HG02943 (cell line): ENCODE results near the gene GPD2.
"Not testable (repeated sequence)": the region's sequence is repeated elsewhere in the genome, so short reads cannot be mapped to it uniquely, and the experiment has no call there.

Source experiments
- ATAC-seq: cut with Tn5 transposase; IDR thresholded peaks from one replicate; pipeline ENCODE4 v1.9.1; 2021; ENCODE audit warnings: mild to moderate bottlenecking, low read depth, moderate library complexity; ENCODE audit not compliant: unreplicated experiment

The GPD2 gene

DNA sequence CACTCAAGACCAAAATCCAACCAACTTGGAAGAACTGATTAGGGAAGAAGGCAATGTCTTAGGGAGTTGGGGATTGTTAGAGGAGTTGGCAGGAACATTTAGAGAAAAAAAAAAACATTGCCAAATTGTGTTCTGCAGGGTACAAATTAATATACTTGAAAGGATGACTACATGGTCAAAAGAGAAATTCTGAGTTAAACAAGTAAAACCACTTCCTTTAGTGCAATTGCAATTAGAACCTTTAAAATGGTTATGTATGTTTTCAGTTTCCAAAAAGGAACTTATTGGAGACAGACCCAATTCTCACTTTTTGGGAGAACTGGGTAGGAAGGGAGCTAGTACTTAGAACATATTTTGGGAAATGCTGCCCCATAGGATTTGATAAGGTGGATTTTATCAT, 137.9 kb downstream of the GPD2 start:
- ATAC-seq, result no peak

DNA sequence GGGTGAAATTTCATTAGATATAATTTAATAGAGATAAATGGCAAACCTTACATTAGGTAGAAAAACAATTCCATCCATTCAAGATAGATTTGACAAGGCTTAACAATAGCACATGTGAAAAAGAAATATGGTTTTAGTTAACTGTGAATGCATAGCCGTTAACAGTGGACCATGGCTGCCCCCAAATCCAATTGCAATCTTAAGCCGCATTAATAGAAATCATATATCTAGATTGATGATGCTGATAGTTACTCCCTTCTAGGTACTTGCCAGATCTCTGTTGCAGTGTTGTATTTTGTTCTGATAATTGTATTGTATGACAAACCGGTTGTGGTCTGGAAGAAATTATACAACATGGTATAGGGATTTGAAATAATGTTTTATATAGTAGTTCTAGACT, 139.8 kb downstream of the GPD2 start:
- ATAC-seq, result no peak

DNA sequence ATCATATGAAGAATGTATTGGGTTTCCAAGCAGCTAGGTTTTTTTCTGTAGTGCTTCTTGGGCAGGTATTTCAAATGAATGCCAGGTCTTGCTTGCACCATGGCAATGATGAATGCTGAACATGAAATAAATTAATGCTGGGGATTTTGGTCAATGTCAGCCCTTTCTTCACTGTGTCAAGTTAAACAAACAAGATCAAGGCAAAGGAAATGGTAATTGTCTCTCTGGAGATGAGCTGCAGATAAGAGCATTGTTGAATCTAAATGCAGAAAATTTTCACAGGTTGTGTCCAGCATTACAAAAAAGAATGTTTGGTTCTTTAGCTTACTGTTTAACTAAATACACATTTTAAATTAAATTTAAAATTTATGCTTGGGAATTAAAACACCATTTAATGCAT, 144.3 kb downstream of the GPD2 start:
- no peak for ATAC-seq

DNA sequence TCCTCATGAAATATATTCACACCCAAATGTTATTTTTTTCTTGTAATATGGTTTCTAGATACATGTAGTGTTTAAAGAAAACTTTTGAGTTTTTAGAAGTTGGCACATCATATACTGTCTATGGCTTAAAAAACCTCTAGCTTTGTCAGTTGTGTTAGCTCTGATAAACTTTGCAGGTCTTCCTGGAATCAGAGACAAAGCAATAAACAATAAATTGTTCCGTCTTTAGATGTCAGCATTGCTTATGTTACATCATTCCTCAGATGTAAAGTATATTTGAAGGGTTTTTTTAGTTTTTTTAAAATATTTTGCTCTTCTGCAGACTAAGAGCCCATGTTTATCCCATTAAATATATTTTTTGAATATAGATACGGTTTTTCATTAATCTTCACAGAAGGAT, 145.1 kb downstream of the GPD2 start:
- no peak for ATAC-seq

DNA sequence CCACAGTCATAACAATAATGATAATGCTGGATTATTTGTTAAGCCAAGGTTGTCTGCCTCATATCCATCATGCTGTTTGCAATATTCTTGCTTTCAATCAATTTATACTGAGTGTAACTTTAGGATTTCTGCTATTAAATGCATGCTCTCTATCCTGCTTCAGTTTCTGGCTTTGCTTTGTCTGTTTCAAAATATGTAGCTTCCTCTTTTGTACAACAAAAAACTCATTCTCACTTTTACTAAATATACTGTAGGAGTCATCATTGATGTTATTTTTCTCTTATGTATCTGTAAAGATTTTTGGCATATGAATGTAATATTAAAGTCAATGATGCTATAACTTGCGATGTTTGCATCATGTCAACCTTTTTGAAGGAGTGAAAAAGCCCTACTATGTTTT, 149.3 kb downstream of the GPD2 start:
- no peak for ATAC-seq

DNA sequence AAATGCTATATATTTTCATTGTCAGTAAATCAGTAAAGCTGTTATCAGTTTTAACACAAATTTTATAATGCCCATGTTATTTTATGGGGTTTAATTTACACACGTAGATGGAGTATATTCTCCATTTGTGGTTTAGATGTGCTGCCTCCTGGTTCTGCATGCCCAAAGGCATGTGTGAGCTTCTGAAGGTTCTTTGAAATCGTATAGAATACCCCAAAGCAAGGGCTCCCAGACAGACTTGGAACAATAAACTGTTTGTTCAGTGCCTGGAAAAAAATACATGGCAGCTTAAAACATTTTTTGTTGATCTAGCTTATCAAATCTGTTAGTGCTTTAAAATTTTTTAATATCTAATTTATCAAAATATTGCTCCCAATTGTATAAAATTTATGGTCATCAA, 150.4 kb downstream of the GPD2 start:
- no peak for ATAC-seq

DNA sequence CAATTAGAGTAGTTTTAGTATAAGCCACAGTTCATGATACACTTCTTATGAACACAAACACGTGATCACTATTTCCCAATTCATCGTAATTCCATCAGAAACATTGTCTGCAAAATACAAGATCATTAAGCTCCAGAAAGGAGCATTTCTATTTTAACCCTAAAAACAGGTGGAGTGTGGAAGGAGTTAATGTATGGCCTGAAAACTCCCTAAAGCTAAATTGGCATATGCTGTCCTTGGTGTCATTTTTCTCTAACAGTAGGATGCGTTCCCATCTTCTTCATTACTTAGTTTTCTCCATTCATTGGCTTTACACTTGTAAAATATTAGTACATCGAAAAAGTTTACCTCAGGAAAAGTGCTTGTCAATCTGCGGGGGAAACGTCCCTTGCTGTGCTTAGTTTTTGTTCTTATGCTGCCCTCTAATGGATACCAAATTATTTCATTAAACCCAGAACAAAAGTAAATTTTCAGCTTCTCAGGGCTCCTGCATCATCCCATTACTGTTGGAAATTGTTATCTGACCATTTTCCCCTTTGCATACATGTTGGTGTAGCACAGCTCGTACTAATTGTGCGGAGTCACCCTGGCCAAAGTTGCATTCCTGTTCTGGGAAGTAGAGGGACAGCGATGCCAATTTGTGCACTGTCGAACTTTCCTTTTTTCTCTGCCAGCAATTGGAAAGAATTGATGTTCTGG, 153.4 kb downstream of the GPD2 start:
- peak; percentile 62 for ATAC-seq

DNA sequence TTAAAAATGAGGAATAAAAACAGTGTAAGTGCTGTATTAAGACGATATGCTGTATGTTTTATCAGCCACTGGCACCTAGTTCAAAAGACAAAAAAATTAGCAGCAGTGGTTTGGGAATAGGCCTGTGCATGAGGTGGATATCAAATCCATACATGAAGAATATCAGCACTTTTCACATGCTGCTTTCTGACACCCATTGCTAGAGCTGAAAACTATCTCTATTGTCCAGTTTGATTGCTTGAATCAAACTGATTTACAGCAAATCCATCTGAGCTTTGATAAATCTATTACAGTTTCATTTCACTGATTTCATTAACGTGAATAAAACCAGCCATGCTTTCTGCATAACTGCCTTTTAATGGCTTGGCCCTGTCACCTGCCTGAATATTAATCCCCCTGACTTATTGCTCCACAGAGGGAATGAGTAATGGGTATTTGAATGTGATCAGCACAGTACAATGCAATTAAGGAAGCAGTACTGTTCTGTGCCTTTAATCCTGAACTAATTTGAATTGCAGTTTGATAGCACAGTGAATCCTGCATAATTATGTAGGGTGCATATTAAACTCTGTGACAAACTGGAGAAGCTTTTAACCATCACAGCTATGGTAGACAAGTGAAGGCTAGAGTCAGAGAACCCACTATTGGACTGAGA, 154.0 kb downstream of the GPD2 start:
- ATAC-seq, result no peak

DNA sequence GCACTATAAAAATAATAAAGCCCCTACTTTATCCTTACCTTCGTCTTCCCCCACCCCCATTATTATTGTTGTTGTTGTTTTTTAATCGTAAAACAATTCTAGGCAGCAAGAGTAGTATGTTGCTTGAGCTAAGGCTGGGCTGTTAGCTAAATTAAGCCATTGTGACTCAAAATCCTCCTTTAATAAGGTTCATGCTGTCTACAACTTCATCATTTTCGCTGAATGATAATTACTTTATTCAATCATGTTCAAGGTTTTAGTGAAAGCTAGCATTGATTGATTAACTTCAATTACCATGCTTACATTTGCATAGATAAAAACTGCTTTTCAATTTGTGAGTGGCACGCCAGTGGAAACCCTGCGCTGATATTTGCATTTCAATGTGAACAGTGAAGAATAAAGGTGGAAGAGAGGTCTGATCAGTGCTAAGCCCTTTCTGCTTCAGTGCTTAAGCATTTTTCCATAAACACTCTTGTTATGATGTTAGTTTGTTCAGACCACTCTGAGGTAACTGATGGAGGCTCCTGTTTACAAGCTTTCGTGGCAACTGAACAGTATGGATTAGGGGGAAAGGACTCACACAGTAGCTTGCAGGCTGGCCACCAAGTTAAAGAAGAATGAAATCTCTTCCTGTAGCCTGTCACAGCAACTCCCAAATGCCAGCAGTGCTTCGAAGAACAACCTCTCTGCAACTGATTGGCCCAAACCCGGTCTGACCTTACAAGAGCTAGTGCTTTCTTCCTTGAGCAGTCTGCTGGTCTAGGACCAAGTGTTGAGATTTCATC, 156.8 kb downstream of the GPD2 start:
- no peak for ATAC-seq

DNA sequence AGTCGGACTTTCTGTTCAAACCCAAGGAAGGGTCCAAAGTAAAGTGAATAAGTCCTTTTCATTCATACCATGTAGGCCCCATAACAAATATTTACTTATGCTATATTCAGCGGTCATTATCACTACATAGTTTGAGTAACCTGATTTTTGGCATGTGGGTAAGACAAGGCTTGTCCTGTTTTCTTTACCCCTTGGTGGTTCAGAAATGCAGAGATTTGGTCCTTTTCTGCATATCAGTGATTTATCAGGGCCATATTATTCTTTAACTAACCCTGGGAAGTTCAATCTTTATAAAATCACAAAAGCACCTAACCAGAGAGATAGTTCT, 157.4 kb downstream of the GPD2 start:
- no peak for ATAC-seq

DNA sequence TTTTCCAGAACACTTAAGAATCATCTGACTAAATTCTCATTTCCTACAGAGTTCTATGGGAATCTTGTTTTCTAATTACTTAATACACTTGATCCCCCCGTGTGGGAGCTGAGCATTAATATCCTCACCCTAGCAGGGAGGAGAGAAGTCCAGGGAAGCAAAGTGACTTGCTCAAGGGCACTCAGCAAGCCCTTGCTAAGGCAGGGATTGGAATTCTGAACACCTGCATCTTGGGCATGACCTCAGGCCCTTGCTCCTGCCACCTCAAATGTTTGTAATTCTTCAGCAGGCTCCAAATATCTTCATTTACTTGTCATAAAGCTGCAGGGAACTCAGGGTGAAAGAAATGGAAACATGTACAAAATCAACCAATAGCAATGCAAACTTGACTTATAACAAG, 162.4 kb downstream of the GPD2 start:
- no peak for ATAC-seq

DNA sequence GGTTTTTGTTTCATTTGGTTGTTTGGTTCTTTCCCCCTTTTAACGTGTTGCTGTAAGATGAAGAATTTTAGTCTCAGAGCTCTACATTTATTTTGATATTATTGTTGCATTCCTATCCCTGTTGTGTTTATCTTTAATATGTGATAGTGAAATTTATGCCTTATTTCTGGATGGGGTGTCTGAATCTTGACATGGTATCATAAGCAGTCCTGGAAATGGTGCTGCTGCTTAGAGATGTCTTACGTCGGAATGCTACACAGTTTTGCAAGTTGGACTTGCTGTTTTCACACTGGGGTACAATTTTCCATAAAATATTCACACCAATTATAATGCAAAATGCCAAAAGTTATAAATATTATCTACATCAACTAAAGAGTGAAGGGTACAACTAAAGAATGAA, 164.0 kb downstream of the GPD2 start:
- ATAC-seq, result no peak

DNA sequence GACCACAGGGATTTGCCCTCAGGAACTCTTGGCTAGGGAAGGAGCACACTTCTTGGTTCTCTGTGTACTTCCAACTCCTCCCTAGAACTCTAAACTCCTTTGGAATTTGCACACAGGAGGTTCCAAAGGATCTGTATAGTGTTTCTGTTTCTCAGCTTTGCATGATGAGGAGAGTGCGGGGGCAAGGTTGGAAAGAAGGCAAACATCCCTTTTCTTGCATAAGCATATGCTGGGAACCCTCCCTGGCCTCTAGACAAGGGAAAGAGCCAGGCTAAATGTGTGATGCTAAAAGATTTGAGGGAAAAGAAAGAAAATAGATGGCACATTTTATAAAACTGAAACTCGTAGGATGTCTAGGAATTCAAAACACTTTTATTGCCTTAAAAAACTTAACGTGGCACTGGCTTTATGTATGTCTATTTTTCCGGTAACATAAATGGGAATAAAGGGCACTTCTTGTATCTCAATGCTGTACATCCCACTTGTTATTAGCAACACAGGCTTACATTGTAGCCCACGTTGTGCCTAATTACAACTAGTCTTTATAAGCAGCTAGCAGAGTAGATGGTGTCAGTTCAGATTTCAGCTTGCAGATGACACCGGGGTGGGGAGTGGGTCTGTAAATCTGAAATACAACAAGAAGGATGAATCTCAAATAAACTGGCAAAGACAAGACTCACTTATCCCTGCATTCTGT, 165.8 kb downstream of the GPD2 start:
- ATAC-seq, result no peak

DNA sequence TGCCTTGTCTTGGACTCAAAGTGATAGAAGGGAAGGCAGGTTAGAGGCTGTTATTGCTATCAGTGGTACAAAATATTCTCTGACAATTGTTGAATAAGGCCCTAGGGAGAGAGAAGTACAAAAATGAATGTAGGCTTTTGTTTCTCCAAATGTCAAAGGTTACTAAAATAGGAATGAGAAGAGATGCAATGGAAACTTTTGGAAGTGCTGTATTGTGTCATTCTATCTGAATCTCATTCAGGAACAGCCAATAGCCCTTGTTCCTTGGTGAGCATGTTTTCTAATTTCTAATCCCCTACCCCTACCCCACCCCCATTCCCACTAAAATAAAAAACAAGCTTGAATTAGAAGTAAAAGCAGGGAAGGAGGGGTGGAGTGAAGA, 166.4 kb downstream of the GPD2 start:
- no peak for ATAC-seq

DNA sequence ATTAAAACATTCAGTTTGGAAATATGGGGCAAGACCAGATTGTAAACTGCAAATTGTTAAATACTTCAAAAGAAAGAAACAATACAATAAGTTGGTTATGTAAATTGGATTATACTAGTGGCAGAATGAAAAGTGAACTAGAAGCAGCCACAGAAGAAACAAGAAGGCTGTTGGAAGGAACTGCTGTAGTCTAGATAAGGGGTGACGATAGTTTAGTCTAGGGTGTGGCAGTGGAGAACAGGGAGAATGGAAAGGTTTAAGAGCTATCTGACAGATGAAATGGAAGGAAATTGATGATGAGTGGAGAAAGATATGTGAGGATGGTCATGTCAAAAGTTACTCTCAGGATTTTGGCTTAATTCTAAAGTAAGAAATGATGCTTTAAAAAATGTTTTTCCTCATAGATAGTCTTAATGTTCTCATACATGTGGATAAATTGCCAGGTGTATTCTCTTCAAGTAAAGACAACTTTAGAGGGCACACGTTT, 179.7 kb downstream of the GPD2 start:
- ATAC-seq, result no peak

DNA sequence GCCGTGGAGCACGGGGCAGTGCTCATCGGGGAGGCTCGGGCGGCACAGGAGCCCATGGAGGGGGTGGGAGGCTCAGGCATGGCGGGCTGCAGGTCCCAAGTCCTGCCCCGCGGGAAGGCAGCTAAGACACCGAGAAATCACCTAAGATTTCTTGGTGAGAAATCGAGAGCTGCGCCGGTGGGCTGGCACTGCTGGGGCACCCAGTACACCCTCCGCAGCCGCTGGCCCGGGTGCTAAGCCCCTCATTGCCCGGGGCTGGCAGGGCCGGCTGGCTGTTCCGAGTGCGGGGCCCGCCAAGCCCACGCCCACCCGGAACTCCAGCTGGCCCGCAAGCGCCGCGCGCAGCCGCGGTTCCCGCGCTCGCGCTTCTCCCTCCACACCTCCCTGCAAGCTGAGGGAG, 181.9 kb downstream of the GPD2 start:
- not testable (repeated sequence) for ATAC-seq

DNA sequence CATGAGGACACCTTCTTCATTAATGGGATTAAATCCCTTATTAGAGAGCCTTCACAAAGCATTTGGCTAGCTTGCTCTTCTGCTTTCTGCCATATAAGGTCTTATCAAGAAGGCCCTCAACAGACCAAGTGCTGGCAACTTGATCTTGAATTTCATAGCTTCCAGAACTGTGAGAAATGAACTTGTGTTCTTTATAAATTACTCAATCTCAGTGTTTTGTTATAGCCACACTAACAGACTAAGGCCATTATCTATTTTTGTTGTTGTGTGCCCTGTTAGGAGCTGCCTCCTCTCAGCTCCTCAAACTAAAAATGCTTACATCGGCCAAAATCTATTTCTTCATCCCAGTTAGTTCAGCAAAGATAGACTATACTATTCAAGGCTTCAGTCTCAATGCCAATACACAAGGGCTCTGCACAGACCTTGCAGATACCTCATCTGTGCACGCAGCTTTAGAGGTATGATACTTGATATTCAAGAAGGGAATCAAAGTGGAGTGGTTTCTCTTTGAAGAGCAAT, 182.9 kb downstream of the GPD2 start:
- no peak for ATAC-seq

DNA sequence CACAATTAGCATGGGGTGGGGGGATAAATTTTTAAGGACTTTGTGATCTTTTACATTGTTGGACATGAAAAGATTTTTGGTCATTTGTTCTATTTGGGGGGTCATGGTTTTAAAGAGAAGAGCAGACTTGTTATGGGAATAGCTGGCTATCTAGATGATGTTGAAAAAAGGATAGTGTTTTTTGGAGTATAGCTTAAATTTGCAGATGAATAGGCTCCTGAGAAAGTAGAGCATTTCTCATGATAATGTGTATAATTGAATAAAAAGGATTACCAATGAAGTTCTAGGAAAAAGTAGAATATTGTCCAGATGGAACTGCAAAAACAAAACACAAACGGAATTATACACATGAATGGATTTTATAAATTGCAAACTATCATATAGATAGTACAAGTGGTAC, 186.3 kb downstream of the GPD2 start:
- no peak for ATAC-seq

DNA sequence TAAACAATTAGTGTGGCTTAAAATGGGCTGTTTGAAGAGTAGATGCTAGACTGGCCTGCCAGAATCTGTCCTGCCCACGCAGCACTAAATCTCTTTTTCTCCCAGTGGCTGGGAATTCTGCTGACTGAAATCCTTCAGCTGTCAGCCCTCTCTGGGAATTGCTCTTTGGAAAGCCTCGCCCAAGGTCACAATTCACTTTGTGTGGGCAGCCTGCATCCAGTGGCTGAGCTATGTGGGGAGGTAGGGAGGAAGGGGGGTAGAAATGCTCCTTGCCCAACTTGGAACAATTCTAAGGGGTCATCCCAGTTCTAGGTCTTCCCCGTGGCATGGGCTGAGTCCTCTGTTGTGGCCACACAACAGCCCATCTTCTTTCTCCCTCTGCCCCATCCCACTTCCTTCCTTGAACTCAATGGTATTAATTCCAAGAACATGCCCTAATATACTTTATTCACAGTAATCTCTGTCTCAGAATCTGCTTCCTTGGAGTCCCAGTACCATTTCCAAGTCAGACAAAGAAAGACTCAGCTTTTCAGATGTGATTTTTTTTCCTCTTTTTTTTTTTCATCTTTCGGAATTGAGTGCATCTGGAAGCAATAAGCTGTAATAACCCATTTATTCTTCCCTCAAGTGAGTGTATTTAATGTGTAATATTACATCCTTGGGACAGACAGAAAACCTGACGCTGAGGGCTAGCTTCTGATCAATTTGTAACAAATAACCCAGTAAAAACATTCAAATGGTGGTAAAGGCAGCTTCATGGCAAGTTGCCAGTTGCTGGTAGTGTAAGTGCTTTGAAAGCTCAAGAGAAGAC, 189.4 kb downstream of the GPD2 start:
- no peak for ATAC-seq

DNA sequence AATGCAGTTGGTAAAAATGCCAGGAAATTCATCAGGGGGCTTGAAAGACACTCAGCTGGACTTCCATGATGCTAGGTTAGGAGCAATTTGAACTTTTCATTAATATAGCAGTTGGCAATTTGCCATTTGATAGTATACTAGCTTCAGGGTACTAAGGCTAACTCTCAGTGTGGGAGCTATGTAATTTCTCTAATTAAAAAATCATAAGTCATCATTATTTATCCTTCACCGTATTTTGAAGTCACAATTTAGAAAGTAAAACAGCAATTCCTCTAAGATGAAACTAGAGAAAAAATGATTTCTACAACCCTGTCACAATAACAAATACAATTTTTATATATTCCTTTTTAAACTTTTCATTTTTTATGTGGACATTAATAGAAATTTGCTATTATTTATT, 190.8 kb downstream of the GPD2 start:
- ATAC-seq, result no peak
